Measurements from ENCODE around the gene SERPINB10.

DNA sequence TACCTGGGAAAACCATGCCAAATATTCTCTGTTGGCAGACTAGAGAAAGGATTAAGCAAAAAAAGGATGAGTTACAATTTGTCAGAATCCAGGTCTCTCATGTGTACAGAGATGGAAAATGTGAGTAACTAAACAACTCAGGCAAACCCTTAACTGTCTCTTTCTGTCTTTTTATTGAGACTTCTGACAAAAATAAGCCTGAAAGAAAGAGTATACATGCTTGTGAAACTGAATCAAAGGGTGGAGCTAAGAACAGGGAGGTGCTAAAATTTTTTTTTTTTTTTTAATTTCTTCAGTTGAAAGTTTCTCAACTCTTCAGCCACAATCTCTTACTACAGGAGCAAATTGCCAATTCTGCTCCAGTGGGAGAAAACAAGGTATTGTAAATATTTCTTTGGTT is at the start of gene SERPINB10:
- TF ChIP-seq GATA2 (IDR thresholded peaks at IDR 0.05; ENCODE audit: low read depth, low read length) (no peak), GATA3 (IDR thresholded peaks at IDR 0.05; ENCODE audit: low read depth, low read length) (no peak)

Measured in SH-SY5Y (cell line).